ENCODE results near the gene TMEM154. TPM values are rescaled to one million over a fixed set of nuclear protein-coding genes. Genes with fewer than 3 reads are reported as not detected.

TMEM154 gene
- total RNA-seq, 1 experiment from 2014 or later, result 34.5 TPM

DNA sequence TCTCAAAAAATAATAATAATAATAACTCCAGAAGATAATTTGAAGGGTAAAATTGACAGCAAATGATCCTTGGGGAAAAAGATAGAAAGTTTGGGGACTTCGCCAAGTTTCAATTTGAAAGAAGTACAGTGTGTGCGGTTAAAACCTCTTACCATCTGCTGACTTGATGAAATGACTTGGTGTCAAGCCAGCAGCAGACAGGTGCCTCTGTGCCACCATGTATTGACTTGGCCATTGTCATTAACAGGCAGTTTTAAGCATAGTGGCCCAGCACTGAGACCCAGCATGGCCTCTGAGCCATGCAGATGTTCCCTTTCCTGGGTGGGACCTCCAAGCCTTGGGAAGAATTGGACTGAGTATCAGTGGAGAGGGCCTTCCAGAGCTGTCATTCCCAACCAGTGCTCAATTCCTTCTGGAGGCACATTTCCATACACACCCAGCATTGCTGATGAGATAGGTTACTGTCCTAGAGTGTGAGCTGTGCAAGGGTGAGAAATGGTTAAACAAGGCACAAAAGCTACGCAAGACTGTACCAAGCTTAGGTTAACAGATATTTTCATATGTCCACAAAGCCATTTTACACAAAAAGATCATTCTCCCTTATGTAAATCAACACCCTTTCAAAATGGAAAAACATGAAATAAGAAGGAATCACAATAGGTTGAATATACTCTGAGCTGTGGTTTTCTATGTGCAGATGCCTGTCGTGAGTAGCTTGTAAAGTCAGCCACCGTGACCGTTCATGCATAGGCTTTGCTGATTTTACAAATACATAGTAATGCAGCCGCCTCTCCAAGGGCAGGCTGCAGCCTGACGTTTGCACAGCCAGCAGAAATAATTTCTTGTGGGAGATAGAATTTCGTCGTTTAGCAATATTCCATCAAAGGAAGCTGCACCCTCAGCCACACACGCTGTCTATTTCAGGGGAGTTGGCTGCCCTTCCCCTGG, 84.5 kb downstream of the TMEM154 start:
- POLR2A ChIA-PET (ENCODE audit: unreplicated experiment), result interaction anchor here (0.6 kb wide), 1 partner anchor 28 kb away, joined by 5 read pairs; no protein-coding TSS in a partner anchor
- intact Hi-C loops (cut with micrococcal nuclease; ENCODE audit: unreplicated experiment), result no loop called here
- Histone ChIP-seq H3K4me3 (no peak overlapping the region), H3K9me2 (ENCODE audit: insufficient read depth) (no peaks in the 10 kb centered on the region), H2AFZ (no peak overlapping the region), H3K27ac (no peak overlapping the region), H4K20me1 (ENCODE audit: insufficient read depth) (no peaks in the 10 kb centered on the region), H3K4me2 (no peak overlapping the region), H3K27me3 (ENCODE audit: insufficient read depth, low read depth) (no peaks in the 10 kb centered on the region), H3F3A (ENCODE audit: insufficient read depth, low read depth) (0 out of 2 replicates have a peak, but pooled peaks cover 11% of the 10 kb centered on the region), H3K9me3 (ENCODE audit: insufficient read depth, low read depth) (no peaks in the 10 kb centered on the region), H3K36me3 (ENCODE audit: low read depth) (no peaks in the 10 kb centered on the region), H3K79me2 (ENCODE audit: low read depth) (no peaks in the 10 kb centered on the region), H3K4me1 (replicated peaks; ENCODE audit: insufficient read depth) (peaks cover 16% of the 10 kb centered on the region)
- DNase-seq, result no peak
- CTCF ChIA-PET, result no interaction called here
- no peak for TF ChIP-seq EZH2 (IDR thresholded peaks at IDR 0.05; ENCODE audit: low read depth)
- TF ChIP-seq, protein P1, sequence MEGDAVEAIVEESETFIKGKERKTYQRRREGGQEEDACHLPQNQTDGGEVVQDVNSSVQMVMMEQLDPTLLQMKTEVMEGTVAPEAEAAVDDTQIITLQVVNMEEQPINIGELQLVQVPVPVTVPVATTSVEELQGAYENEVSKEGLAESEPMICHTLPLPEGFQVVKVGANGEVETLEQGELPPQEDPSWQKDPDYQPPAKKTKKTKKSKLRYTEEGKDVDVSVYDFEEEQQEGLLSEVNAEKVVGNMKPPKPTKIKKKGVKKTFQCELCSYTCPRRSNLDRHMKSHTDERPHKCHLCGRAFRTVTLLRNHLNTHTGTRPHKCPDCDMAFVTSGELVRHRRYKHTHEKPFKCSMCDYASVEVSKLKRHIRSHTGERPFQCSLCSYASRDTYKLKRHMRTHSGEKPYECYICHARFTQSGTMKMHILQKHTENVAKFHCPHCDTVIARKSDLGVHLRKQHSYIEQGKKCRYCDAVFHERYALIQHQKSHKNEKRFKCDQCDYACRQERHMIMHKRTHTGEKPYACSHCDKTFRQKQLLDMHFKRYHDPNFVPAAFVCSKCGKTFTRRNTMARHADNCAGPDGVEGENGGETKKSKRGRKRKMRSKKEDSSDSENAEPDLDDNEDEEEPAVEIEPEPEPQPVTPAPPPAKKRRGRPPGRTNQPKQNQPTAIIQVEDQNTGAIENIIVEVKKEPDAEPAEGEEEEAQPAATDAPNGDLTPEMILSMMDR (conservative IDR thresholded peaks at IDR 0.05), result no peak
- no TSS peak for BruUV-seq (replicated peaks)

DNA sequence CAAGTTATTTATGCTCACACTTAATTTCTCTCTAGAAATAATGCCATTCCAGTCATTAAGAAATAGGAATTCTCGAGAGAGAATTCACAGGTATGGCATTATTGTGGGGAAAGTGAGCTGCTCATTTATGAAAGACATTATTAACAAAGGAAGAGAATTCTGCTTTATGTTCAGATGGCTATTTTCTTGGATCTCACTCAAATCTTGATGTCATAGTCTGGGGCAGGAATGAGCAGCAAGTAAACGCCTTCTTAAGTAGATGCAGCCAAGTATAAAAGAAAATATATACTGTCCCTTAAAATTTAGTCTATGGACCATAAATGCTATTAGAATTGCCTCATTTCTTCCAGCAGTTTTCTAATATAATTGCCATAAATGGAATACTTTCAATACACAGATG, 85.7 kb downstream of the TMEM154 start:
- Histone ChIP-seq H3K4me2 (no peak overlapping the region), H3K4me3 (no peak overlapping the region), H3F3A (ENCODE audit: insufficient read depth, low read depth) (peaks cover 15% of the 10 kb centered on the region; the same call in 1 of the 2 replicates), H3K4me1 (replicated peaks; ENCODE audit: insufficient read depth) (peaks cover 25% of the 10 kb centered on the region), H3K9me3 (ENCODE audit: insufficient read depth, low read depth) (no peaks in the 10 kb centered on the region), H3K36me3 (ENCODE audit: low read depth) (no peaks in the 10 kb centered on the region), H2AFZ (no peak overlapping the region), H3K27ac (no peak overlapping the region), H3K27me3 (ENCODE audit: insufficient read depth, low read depth) (no peaks in the 10 kb centered on the region), H3K79me2 (ENCODE audit: low read depth) (no peaks in the 10 kb centered on the region), H4K20me1 (ENCODE audit: insufficient read depth) (no peaks in the 10 kb centered on the region), H3K9me2 (ENCODE audit: insufficient read depth) (no peaks in the 10 kb centered on the region)
- CTCF ChIA-PET, result no interaction called here
- no TSS peak for BruUV-seq (replicated peaks)
- no peak for TF ChIP-seq EZH2 (IDR thresholded peaks at IDR 0.05; ENCODE audit: low read depth)
- TF ChIP-seq, protein P1 (conservative IDR thresholded peaks at IDR 0.05), result no peak
- intact Hi-C loops (cut with micrococcal nuclease; ENCODE audit: unreplicated experiment), result no loop called here
- POLR2A ChIA-PET (ENCODE audit: unreplicated experiment), result no interaction called here
- no peak for DNase-seq

DNA sequence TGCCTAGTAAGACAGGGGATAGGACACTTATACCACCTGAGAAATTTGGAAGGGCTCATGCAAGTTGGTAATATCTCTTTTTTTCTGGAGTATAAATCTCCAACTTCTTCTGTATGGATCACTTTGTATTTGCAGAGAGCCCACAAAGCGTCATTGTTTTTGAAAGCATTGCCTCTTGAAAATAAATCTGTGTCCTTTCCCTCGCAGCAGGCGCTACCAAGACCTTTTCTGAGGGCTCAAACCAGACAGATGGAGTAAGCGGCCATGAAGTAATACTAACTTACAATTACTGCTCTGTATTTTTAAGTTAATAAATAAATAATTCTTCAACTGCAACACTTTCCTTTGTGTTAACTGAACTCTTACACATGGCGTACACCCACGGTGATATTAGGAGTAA, 87.9 kb downstream of the TMEM154 start:
- no peak overlapping the region for H3K4me3 ChIP-seq
- BruUV-seq (replicated peaks), result no TSS peak
- no peaks in the 10 kb centered on the region for H3K9me3 ChIP-seq (ENCODE audit: insufficient read depth, low read depth)
- no peaks in the 10 kb centered on the region for H3K27me3 ChIP-seq (ENCODE audit: insufficient read depth, low read depth)
- H3K4me1 ChIP-seq (replicated peaks; ENCODE audit: insufficient read depth), result peaks cover 16% of the 10 kb centered on the region; the same call in 1 of the 2 replicates
- POLR2A ChIA-PET (ENCODE audit: unreplicated experiment), result no interaction called here
- H3K9me2 ChIP-seq (ENCODE audit: insufficient read depth), result no peaks in the 10 kb centered on the region
- DNase-seq, result no peak
- H4K20me1 ChIP-seq (ENCODE audit: insufficient read depth), result no peaks in the 10 kb centered on the region
- CTCF ChIA-PET, result no interaction called here
- H3F3A ChIP-seq (ENCODE audit: insufficient read depth, low read depth), result peaks cover 10% of the 10 kb centered on the region; the same call in 1 of the 2 replicates
- no peak overlapping the region for H3K27ac ChIP-seq
- TF ChIP-seq, protein P1 (conservative IDR thresholded peaks at IDR 0.05), result no peak
- no peak for TF ChIP-seq EZH2 (IDR thresholded peaks at IDR 0.05; ENCODE audit: low read depth)
- H3K36me3 ChIP-seq (ENCODE audit: low read depth), result no peaks in the 10 kb centered on the region
- no peak overlapping the region for H3K4me2 ChIP-seq
- intact Hi-C loops (cut with micrococcal nuclease; ENCODE audit: unreplicated experiment), result no loop called here
- no peak overlapping the region for H2AFZ ChIP-seq
- no peaks in the 10 kb centered on the region for H3K79me2 ChIP-seq (ENCODE audit: low read depth)
